Type B pancreatic cell (in vitro differentiated cells): Measurements from ENCODE around the gene SATL1. TPM values are rescaled to one million over a fixed set of nuclear protein-coding genes. Genes with fewer than 3 reads are reported as not detected.

Experiments used
- DNase-seq: peaks from one replicate; pipeline ENCODE4 v3.0.0; 2021; ENCODE audit warnings: mixed read lengths; ENCODE audit not compliant: unreplicated experiment; ENCODE audit errors: extremely low spot score
- H3K27ac Mint-ChIP-seq: 2 replicates; pipeline ENCODE4 v1.8.0; 2021; ENCODE audit warnings: mild to moderate bottlenecking, mixed read lengths
- H3K27me3 Mint-ChIP-seq: 2 replicates; pipeline ENCODE4 v1.8.0; 2021; ENCODE audit warnings: mixed read lengths
- H3K36me3 Mint-ChIP-seq: 2 replicates; pipeline ENCODE4 v1.8.0; 2021; ENCODE audit warnings: mixed read lengths
- H3K4me1 Mint-ChIP-seq: one replicate; pipeline ENCODE4 v1.8.0; 2021; ENCODE audit warnings: mixed read lengths; ENCODE audit not compliant: unreplicated experiment
- H3K4me3 Mint-ChIP-seq: 2 replicates; pipeline ENCODE4 v1.8.0; 2021; ENCODE audit warnings: mild to moderate bottlenecking, mixed read lengths
- H3K9me3 Mint-ChIP-seq: 2 replicates; pipeline ENCODE4 v1.8.0; 2021; ENCODE audit warnings: mixed read lengths
- total RNA-seq: library from RNA; stranded (reverse); gene quantifications from 2 replicates; pipeline ENCODE4 v1.2.1, GENCODE V29; 2021; ENCODE audit warnings: low replicate concordance
- TF ChIP-seq, protein P1 (sequence below): fragments of 200-600 bp; sonication (generic); conservative IDR thresholded peaks from 2 replicates; pipeline ENCODE4 v1.5.0; 2021; ENCODE audit warnings: antibody characterized with exemption, mild to moderate bottlenecking

The SATL1 gene
- total RNA-seq, 1 donor from 2014 or later, result 0.31 TPM

GRCh38 chrX:85052636-85053343 is 190.8 kb downstream of the SATL1 start:
- H3K27me3 Mint-ChIP-seq, result no peaks in the 10 kb centered on the region
- H3K36me3 Mint-ChIP-seq, result peaks cover 4% of the 10 kb centered on the region
- no peak overlapping the region for H3K27ac Mint-ChIP-seq
- H3K4me3 Mint-ChIP-seq, result no peak overlapping the region
- H3K4me1 Mint-ChIP-seq, result no peaks in the 10 kb centered on the region
- no peak for DNase-seq
- no peaks in the 10 kb centered on the region for H3K9me3 Mint-ChIP-seq
- TF ChIP-seq, protein P1, sequence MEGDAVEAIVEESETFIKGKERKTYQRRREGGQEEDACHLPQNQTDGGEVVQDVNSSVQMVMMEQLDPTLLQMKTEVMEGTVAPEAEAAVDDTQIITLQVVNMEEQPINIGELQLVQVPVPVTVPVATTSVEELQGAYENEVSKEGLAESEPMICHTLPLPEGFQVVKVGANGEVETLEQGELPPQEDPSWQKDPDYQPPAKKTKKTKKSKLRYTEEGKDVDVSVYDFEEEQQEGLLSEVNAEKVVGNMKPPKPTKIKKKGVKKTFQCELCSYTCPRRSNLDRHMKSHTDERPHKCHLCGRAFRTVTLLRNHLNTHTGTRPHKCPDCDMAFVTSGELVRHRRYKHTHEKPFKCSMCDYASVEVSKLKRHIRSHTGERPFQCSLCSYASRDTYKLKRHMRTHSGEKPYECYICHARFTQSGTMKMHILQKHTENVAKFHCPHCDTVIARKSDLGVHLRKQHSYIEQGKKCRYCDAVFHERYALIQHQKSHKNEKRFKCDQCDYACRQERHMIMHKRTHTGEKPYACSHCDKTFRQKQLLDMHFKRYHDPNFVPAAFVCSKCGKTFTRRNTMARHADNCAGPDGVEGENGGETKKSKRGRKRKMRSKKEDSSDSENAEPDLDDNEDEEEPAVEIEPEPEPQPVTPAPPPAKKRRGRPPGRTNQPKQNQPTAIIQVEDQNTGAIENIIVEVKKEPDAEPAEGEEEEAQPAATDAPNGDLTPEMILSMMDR, result peak; percentile 46

DNA sequence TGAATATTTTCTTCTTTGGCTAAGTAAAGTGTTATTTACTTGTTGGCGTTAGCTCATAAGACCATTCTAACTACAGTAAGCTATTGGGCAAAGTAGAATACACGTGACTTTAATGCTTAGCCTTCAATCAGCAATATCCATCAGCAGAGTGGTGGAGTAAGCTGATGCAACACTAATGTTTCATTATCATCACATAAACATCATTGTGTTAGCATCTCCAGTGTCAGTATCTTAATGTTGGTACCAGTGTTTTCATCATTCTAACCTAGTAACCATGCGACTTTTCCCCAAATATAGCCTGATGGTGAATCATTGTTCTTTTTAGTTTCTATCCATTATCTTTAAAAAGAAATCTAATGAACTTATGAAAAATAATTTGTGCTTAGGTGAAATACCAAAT is 191.4 kb downstream of the SATL1 start:
- Mint-ChIP-seq H3K4me1 (no peaks in the 10 kb centered on the region), H3K4me3 (no peak overlapping the region), H3K9me3 (no peaks in the 10 kb centered on the region), H3K36me3 (peaks cover 4% of the 10 kb centered on the region), H3K27me3 (no peaks in the 10 kb centered on the region), H3K27ac (no peak overlapping the region)
- DNase-seq, result no peak
- TF ChIP-seq, protein P1, result no peak

DNA sequence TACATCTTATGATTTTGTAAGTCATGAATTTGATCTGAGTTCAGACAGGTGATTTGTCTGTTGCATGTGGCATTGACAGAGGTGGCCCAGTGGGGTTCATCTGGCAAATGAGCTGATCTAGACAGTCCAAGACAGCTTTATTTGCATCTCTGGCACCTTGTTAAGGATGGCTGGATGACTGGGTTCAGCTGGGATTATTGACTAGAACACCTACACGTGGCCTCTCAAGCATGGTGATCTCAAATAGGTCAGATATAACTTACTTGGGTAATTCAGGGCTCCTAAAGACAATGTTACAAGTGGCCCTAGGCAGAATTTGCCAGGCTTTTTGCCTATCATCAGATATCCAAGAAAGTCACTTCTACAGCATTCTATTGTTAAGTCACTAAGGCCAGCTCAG is 192.0 kb downstream of the SATL1 start:
- no peaks in the 10 kb centered on the region for H3K9me3 Mint-ChIP-seq
- no peak overlapping the region for H3K4me3 Mint-ChIP-seq
- H3K27ac Mint-ChIP-seq, result no peak overlapping the region
- no peaks in the 10 kb centered on the region for H3K27me3 Mint-ChIP-seq
- DNase-seq, result no peak
- no peaks in the 10 kb centered on the region for H3K4me1 Mint-ChIP-seq
- H3K36me3 Mint-ChIP-seq, result peaks cover under 1% of the 10 kb centered on the region
- TF ChIP-seq, protein P1, result no peak

Other genes starting within 250 kb of the SATL1 start
- gene APOOL, start 239.9 kb downstream of the SATL1 start, total RNA-seq, result 20.5 and 26.3 TPM in 2 replicates
- 14.6 and 25.7 TPM in 2 replicates for gene ZNF711, start 212 bp upstream of the SATL1 start, total RNA-seq
- gene POF1B, start 135.9 kb upstream of the SATL1 start, total RNA-seq, result 19.7 and 33.5 TPM in 2 replicates